Heart left ventricle (tissue), 16 donors: ENCODE results near the gene ADD2. TPM values are rescaled to one million over a fixed set of nuclear protein-coding genes. Genes with fewer than 3 reads are reported as not detected.
A peak's percentile ranks its signal among the peaks of the same experiment; 100 is the strongest.

Experiments
- ATAC-seq, 4 donors: fragments of 200-7000 bp; cut with Tn5 transposase; one replicate each; pipeline ENCODE4 v1.9.1; 2020 to 2022; ENCODE audit warnings: moderate library complexity in 4 of 4, mild to moderate bottlenecking in 3 of 4, moderate number of reproducible peaks in 1 of 4
- DNase-seq, 5 donors: peaks; one replicate each; pipeline ENCODE4 v3.0.0-alpha.2; 2020
- H3K27ac ChIP-seq, 12 donors: fragments of 200-600 bp; sonication (generic) in 4 of 12; one replicate each; pipeline versions ENCODE4 v1.5.0 to v1.8.0; 2016 to 2022; ENCODE audit warnings: mild to moderate bottlenecking in 2 of 12
- H3K27me3 ChIP-seq, 9 donors: fragments of 200-600 bp; sonication (generic) in 2 of 9; one replicate each; pipeline versions ENCODE4 v1.5.1 to v1.8.0; 2016 to 2022; ENCODE audit warnings: mild to moderate bottlenecking in 3 of 9
- H3K36me3 ChIP-seq, 9 donors: fragments of 200-600 bp; sonication (generic) in 2 of 9; one replicate each; pipeline versions ENCODE4 v1.5.0 to v1.8.0; 2018 to 2022; ENCODE audit warnings: mild to moderate bottlenecking in 2 of 9
- H3K4me1 ChIP-seq, 12 donors: fragments of 200-600 bp; sonication (generic) in 4 of 12; one replicate each; pipeline versions ENCODE4 v1.5.0 to v1.8.0; 2016 to 2022; ENCODE audit warnings: mild to moderate bottlenecking in 3 of 12
- H3K4me3 ChIP-seq, 12 donors: fragments of 200-600 bp; sonication (generic) in 4 of 12; one replicate each; pipeline versions ENCODE4 v1.5.0 to v1.8.0; 2017 to 2022; ENCODE audit warnings: mild to moderate bottlenecking in 9 of 12, moderate library complexity in 4 of 12
- H3K9me3 ChIP-seq, 12 donors: fragments of 200-600 bp; sonication (generic) in 4 of 12; one replicate each; pipeline versions ENCODE4 v1.5.0 to v1.8.0; 2016 to 2022; ENCODE audit warnings: mild to moderate bottlenecking in 1 of 12
- POLR2A ChIP-seq, 2 donors: fragments of 450-650 bp; IDR thresholded peaks; one replicate each; pipeline ENCODE4 v1.6.1; 2017; ENCODE audit warnings: antibody characterized with exemption in 2 of 2, mild to moderate bottlenecking in 2 of 2, moderate library complexity in 2 of 2
- WGBS, 4 donors: extraction: QIAGEN DNeasy Blood & Tissue Kit in 2 of 4; methylation state at CpG; one replicate each; pipeline versions ENCODE4 v1.1.5 to v1.1.7; 2013 to 2018; 5-methylcytosine and 5-hydroxymethylcytosine counted together
- intact Hi-C, 10 donors: fragments of 100-400 bp; cut with DNase I; formaldehyde crosslinking; loops; one replicate each; pipeline versions ENCODE4 v1.11.1 to v1.14.2; 2022
- polyA plus RNA-seq, 2 donors: library from polyadenylated mRNA; stranded (reverse); fragments of 200-250 nt; gene quantifications; one replicate each; pipeline ENCODE4 v1.2.3, GENCODE V29; 2013
- total RNA-seq, 9 donors: library from RNA; depleted of rRNA in 2 of 9; stranded (reverse); fragments of >200 nt in 2 of 9; fragmentation: NEBNext Ultra II Directional in 3 of 9; extraction: Animal tissue kit (Norgen Biotek cat#: 25700) in 3 of 9; gene quantifications; one replicate each; pipeline versions ENCODE4 v1.1.0 to v1.2.4, GENCODE V29; 2016 to 2023
- TF ChIP-seq, protein P1 (sequence below), 12 donors: fragments of 200-600 bp; sonication (generic) in 4 of 12; IDR thresholded peaks; one replicate each; pipeline versions ENCODE4 v1.5.0 to v1.8.0; 2018 to 2022; ENCODE audit warnings: antibody characterized with exemption in 12 of 12, mild to moderate bottlenecking in 5 of 12
- donor health status: ischemic (EF 13 %, LVEDD 7.1; RV severe dilation, severe dysfunction).
- donor health status: healthy with polysubstance abuse.
- donor health status: DM: no; HTN: yes; CAD: no.
- donor health status: DM: no; HTN: no; CAD: no.
- donor health status: ischemic (EF 25% LVEDD 6.9; RV normal size, moderate dysfunction).
- donor health status: ischemic (EF 25% LVEDD 5.7; RV mildly dilated, moderate dysfunction).
- donor health status: healthy.
- donor health status: DM: yes; HTN: yes; CAD: no.
- donor health status: ischemic (EF 35%, LVEDD 5.7; RV mildly dilated, moderate dysfunction).
- donor health status: nonischemic (EF 11% LVEDD 7.7; RV severe dilation, severe dysfunction).
- donor health status: DM: yes; HTN: yes; CAD: no.
- donor health status: PGD.
- donor health status: ischemic (EF 29% LVEDD 5.4; RV normal size, mild dysfunction).
- donor health status: nonischemic (EF 23%, LVEDD 6.1; RV moderate dilation, normal function).

ADD2 gene
- total and polyA plus RNA-seq, 11 donors = 0.49 to 7.3 (median 3.0) TPM

DNA sequence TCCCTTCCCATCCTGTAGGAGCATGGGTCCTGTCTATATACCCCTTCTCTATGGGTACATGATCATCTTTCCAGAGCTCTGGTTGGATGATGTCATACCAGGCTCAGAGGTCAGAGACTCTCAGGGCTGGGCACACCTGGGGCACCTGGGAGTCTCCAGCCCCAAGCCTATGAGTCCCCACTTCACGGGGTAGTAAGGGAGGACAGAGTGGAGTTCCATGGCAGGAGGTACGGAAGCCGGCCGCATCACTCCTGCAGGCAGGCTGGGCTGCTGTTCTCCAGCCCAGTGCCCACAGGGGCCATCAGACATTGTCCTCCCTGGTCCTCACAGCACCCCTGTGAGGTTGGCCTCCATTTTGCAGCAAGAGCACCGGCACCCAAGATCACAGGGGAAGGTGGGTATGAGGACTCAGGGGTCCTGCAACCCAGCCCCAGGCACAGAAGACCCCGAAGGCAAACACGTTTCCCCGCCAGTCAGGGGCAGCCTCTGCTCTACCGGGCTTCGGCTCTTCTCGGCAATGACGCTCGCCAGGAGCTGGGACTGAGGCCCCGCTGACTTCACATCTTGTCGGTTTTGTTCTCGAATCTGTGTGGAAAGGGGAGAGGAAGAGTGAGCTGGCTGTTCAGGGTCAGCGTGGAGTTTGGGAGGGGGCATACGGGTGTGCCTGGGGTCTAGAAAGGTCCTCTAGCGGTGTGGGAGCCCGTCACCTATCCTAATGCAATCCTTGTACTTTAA is 91.5 kb downstream of the ADD2 start:
- no peak overlapping the region for H3K27ac ChIP-seq
- intact Hi-C loops = no loop called here
- H3K27me3 ChIP-seq = no peaks in the 10 kb centered on the region
- H3K9me3 ChIP-seq = no peaks in the 10 kb centered on the region
- WGBS, 4 donors = 94 to 99% (median 96%) methylated on average over 15 to 20 of the region's 20 CpGs
- no peak overlapping the region for H3K4me3 ChIP-seq
- DNase-seq = no peak
- TF ChIP-seq, protein P1, sequence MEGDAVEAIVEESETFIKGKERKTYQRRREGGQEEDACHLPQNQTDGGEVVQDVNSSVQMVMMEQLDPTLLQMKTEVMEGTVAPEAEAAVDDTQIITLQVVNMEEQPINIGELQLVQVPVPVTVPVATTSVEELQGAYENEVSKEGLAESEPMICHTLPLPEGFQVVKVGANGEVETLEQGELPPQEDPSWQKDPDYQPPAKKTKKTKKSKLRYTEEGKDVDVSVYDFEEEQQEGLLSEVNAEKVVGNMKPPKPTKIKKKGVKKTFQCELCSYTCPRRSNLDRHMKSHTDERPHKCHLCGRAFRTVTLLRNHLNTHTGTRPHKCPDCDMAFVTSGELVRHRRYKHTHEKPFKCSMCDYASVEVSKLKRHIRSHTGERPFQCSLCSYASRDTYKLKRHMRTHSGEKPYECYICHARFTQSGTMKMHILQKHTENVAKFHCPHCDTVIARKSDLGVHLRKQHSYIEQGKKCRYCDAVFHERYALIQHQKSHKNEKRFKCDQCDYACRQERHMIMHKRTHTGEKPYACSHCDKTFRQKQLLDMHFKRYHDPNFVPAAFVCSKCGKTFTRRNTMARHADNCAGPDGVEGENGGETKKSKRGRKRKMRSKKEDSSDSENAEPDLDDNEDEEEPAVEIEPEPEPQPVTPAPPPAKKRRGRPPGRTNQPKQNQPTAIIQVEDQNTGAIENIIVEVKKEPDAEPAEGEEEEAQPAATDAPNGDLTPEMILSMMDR (IDR thresholded peaks at IDR 0.05) = no peak
- no peak for TF ChIP-seq POLR2A (IDR thresholded peaks at IDR 0.05)
- ATAC-seq = peak in 1 of 4 donors; percentile 21
- H3K36me3 ChIP-seq = peaks cover 0 to 2% (median 0%) of the 10 kb centered on the region in 9 donors
- peaks cover 0 to 6% (median 0%) of the 10 kb centered on the region in 12 donors for H3K4me1 ChIP-seq

DNA sequence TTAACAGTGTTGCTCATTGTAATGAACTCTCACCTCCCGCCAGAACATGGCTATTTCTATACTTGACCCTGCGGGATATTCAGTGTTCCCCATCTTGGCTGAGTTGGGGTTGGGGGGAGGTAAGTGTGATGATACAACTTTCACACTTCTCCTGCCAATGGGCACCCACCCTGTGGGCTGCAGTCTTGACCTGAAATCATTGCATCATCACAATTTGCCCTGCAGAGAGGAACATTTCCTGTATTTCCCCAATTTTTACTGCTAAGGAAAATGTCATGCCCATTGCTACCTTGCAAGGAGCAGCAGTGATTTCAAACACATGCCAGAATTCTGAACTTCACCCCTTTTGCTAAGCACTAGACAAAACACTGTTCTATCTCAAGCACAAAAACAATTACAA is 92.1 kb downstream of the ADD2 start:
- no peaks in the 10 kb centered on the region for H3K9me3 ChIP-seq
- WGBS, 4 donors = 89 to 97% (median 92%) methylated on average over 2 of the region's 2 CpGs
- DNase-seq (no peak), ATAC-seq (no peak)
- H3K27me3 ChIP-seq = no peaks in the 10 kb centered on the region
- H3K4me3 ChIP-seq = no peak overlapping the region
- TF ChIP-seq POLR2A (IDR thresholded peaks at IDR 0.05) = no peak
- TF ChIP-seq, protein P1 (IDR thresholded peaks at IDR 0.05) = no peak
- H3K27ac ChIP-seq = no peak overlapping the region
- peaks cover 0 to 2% (median 0%) of the 10 kb centered on the region in 9 donors for H3K36me3 ChIP-seq
- intact Hi-C loops = no loop called here
- peaks cover 0 to 6% (median 0%) of the 10 kb centered on the region in 12 donors for H3K4me1 ChIP-seq

DNA sequence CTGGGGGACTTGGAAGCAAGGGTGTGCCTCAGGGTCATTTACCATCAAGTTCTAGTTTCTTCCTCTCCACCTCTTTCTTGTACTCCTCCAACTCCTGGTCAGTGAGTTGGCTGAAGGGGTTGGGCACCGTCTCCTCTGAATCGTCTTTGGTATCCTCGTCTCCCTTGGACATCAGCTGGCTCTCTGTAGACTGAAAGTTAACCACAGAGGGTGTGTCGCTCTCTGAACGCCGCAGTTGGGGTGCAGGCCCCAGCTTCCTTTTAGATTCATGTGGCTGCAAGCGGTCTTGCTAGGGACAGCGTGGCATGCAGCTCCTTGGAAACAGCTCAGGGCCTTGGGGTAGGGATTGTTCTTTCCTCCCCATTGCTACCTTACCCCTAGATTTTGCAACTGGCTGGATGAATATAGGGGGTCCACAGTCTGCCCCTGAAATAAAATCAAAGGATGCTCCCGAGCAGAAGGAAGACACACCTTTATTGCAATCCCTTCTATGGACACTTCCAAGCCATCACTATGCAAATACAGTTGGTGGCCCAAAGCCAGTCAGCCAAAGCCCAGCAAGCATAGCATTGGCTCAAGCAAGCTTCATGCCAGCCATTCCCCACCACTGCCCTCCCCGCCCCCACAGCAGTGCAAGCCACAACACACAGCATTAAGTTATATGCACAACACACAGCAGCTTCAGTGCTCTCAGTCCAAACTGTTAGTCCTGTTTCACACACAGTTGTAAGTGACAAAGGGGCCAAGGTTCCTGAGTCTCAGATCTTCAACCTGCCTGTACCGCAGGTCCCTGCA is 93.2 kb downstream of the ADD2 start:
- WGBS, 4 donors = 96 to 98% (median 97%) methylated on average over 9 to 11 of the region's 11 CpGs
- no peak for ATAC-seq
- intact Hi-C loops = no loop called here
- no peaks in the 10 kb centered on the region for H3K27me3 ChIP-seq
- TF ChIP-seq, protein P1 (IDR thresholded peaks at IDR 0.05) = no peak
- TF ChIP-seq POLR2A (IDR thresholded peaks at IDR 0.05) = no peak
- H3K9me3 ChIP-seq = no peaks in the 10 kb centered on the region
- no peak overlapping the region for H3K4me3 ChIP-seq
- H3K27ac ChIP-seq = no peak overlapping the region
- H3K36me3 ChIP-seq = peaks cover 0 to 2% (median 0%) of the 10 kb centered on the region in 9 donors
- H3K4me1 ChIP-seq = peaks cover 0 to 4% (median 0%) of the 10 kb centered on the region in 12 donors
- no peak for DNase-seq

DNA sequence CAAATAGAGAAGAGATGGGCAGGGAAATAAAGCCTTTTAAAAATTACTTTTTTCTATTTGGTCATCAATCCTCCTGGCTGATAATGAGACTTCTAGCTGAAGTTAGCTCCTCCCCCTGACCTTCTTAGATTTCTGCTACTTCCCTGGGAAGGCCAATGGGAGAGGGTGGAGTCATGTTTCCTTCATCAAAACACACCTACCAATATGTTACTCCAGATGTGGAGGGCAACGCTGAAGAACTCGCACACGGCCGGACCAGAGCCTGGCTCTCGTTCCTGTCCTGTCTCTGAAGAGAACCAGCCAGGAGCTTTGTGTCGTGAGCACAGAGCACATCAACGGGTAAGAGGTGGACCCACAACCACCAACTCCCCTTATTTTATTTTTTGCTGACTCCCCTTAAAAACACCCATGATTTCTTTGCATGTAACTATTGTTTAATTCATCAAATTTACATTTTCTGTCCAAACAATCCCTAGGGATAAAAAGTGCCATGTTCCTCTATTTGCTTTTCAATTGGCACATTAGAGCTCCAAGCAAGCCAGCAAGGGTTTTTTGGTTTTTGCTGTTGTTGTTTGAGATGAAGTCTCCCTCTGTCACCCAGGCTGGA is 94.9 kb downstream of the ADD2 start:
- WGBS, 4 donors = 73 to 84% (median 76%) methylated on average over 7 of the region's 7 CpGs
- no peak for ATAC-seq

More for the DNA sequence above, 94.9 kb downstream of the ADD2 start:
- H3K27ac ChIP-seq = no peak overlapping the region
- TF ChIP-seq, protein P1 (IDR thresholded peaks at IDR 0.05) = no peak
- TF ChIP-seq POLR2A (IDR thresholded peaks at IDR 0.05) = no peak
- H3K9me3 ChIP-seq = no peaks in the 10 kb centered on the region
- no peaks in the 10 kb centered on the region for H3K4me1 ChIP-seq
- peaks cover 0 to 2% (median 0%) of the 10 kb centered on the region in 9 donors for H3K36me3 ChIP-seq
- intact Hi-C loops = no loop called here
- H3K4me3 ChIP-seq = no peak overlapping the region
- no peaks in the 10 kb centered on the region for H3K27me3 ChIP-seq
- no peak for DNase-seq
